Stomach (tissue), 4 donors: Measurements from ENCODE around the gene SH3BGRL2.

Experiments used
- CTCF ChIP-seq, 7 experiments: fragments of 450-650 bp in 4 of 7; fragments of 200-600 bp in 3 of 7; sonication (generic) in 3 of 7; IDR thresholded peaks; one replicate each; pipeline ENCODE4 v1.5.1; 2016 to 2019; ENCODE audit warnings: antibody characterized with exemption in 7 of 7, control low read depth in 2 of 7, mild to moderate bottlenecking in 1 of 7
- POLR2AphosphoS5 ChIP-seq, 3 donors: sonication (generic); formaldehyde crosslinking; IDR thresholded peaks; one replicate each; pipeline ENCODE4 v1.6.1; 2016; ENCODE audit warnings: antibody characterized with exemption in 3 of 3

DNA sequence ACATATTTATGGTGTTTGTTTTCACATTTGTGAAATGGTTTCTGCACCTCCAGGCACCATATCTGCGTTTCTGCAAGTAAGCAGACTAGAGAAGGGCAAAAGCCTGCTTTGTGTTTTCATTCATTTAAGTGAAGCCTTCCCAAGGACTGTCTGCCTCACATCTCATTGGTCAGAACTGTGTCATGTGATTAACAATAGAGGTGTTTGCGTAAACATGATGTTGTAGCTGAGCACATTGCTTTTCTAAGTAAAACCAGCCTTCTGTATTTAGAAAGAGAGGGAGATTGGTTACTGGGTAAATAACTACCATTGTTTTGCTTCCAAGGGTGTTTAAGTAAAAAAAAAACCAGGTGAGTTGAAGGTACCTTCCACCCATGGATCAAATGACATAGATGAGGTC is 39.7 kb downstream of the SH3BGRL2 start:
- TF ChIP-seq POLR2AphosphoS5 (IDR thresholded peaks at IDR 0.05) (no peak), CTCF (IDR thresholded peaks at IDR 0.05) (no peak)
